ENCODE results near the gene VAC14.
A peak's percentile ranks its signal among the peaks of the same experiment; 100 is the strongest.

VAC14 gene

GRCh38 chr16:70687671-70688245 lies 113.2 kb downstream of the VAC14 start:
- TF ChIP-seq ZFX (IDR thresholded peaks at IDR 0.05; ENCODE audit: borderline replicate concordance) (no peak), CTCF (IDR thresholded peaks at IDR 0.05) (no peak)
- H3K27ac ChIP-seq, result peak overlapping the region; percentile 81; the same call in 1 of the 2 replicates

- peak overlapping the region; percentile 81 for H3K27ac ChIP-seq
- TF ChIP-seq ZFX (IDR thresholded peaks at IDR 0.05; ENCODE audit: borderline replicate concordance) (no peak), CTCF (IDR thresholded peaks at IDR 0.05) (no peak)
Observed at GRCh38 chr16:70687102-70687511, 113.9 kb downstream of the VAC14 start.

- peak overlapping the region; percentile 81 for H3K27ac ChIP-seq
Observed at GRCh38 chr16:70686376-70687101, 114.4 kb downstream of the VAC14 start.

GRCh38 chr16:70685938-70686375 lies 115.0 kb downstream of the VAC14 start, which contains the start of gene MTSS2:
Gene MTSS2 (minus strand): TSS chr16:70686053. CDS start chr16:70685791, 262 bp downstream.
- no peak for TF ChIP-seq CTCF (IDR thresholded peaks at IDR 0.05)
- no peak for TF ChIP-seq ZFX (IDR thresholded peaks at IDR 0.05; ENCODE audit: borderline replicate concordance)
- H3K27ac ChIP-seq, result peak within 1 kb of the TSS; percentile 81

More at GRCh38 chr16:70686376-70687101, 114.4 kb downstream of the VAC14 start:
- TF ChIP-seq ZFX (IDR thresholded peaks at IDR 0.05; ENCODE audit: borderline replicate concordance) (no peak), CTCF (IDR thresholded peaks at IDR 0.05) (no peak)

GRCh38 chr16:70685061-70685937 lies 115.7 kb downstream of the VAC14 start:
- TF ChIP-seq CTCF (IDR thresholded peaks at IDR 0.05), result no peak
- H3K27ac ChIP-seq, result peak overlapping the region; percentile 81

- no peak for TF ChIP-seq CTCF (IDR thresholded peaks at IDR 0.05)
- no peak for TF ChIP-seq ZFX (IDR thresholded peaks at IDR 0.05; ENCODE audit: borderline replicate concordance)
- H3K27ac ChIP-seq, result peak overlapping the region; percentile 81
Observed at GRCh38 chr16:70684146-70685060, 116.6 kb downstream of the VAC14 start.
